Suprapubic skin (tissue), 4 donors: ENCODE measurements around the gene GAP43. TPM values are rescaled to one million over a fixed set of nuclear protein-coding genes. Genes with fewer than 3 reads are reported as not detected.

Source experiments
- DNase-seq, 2 donors: peaks; one replicate each; pipeline ENCODE4 v3.0.0-alpha.2; 2019; ENCODE audit warnings: low spot score in 2 of 2
- H3K27ac ChIP-seq: fragments of 200-600 bp; sonication (generic); one replicate; pipeline ENCODE4 v1.5.1; 2019
- H3K27me3 ChIP-seq: fragments of 200-600 bp; sonication (generic); one replicate; pipeline ENCODE4 v1.5.1; 2019
- H3K36me3 ChIP-seq: fragments of 200-600 bp; sonication (generic); one replicate; pipeline ENCODE4 v1.5.1; 2019
- H3K4me1 ChIP-seq: fragments of 200-600 bp; sonication (generic); one replicate; pipeline ENCODE4 v1.5.1; 2019
- H3K4me3 ChIP-seq: fragments of 200-600 bp; sonication (generic); one replicate; pipeline ENCODE4 v1.5.1; 2019; ENCODE audit warnings: mild to moderate bottlenecking
- H3K9me3 ChIP-seq: fragments of 200-600 bp; sonication (generic); one replicate; pipeline ENCODE4 v1.5.1; 2019
- CTCF ChIP-seq, 2 donors: fragments of 200-600 bp in 1 of 2; fragments of 450-650 bp in 1 of 2; sonication (generic) in 1 of 2; IDR thresholded peaks; one replicate each; pipeline ENCODE4 v1.5.1; 2016 to 2019; ENCODE audit warnings: antibody characterized with exemption in 2 of 2, mild to moderate bottlenecking in 1 of 2, moderate library complexity in 1 of 2
- EP300 ChIP-seq: sonication (generic); formaldehyde crosslinking; IDR thresholded peaks from one replicate; pipeline ENCODE4 v1.6.1; 2017; ENCODE audit warnings: antibody characterized with exemption
- POLR2A ChIP-seq, 2 donors: fragments of 450-650 bp; IDR thresholded peaks; one replicate each; pipeline ENCODE4 v1.6.1; 2017; ENCODE audit warnings: antibody characterized with exemption in 2 of 2, mild to moderate bottlenecking in 2 of 2, moderate library complexity in 2 of 2
- POLR2AphosphoS5 ChIP-seq, 3 donors: sonication (generic); formaldehyde crosslinking; IDR thresholded peaks; one replicate each; pipeline ENCODE4 v1.6.1; 2017; ENCODE audit warnings: antibody characterized with exemption in 3 of 3
- WGBS: methylation state at CpG from one replicate; pipeline ENCODE4 v1.1.5; 2018; 5-methylcytosine and 5-hydroxymethylcytosine counted together
- total RNA-seq, 4 donors: library from RNA; depleted of rRNA; stranded (reverse); fragments of >200 nt; gene quantifications; one replicate each; pipeline ENCODE4 v1.1.0, GENCODE V29; 2016

Gene GAP43
- total RNA-seq, 4 donors from 2014 or later = not detected

- Histone ChIP-seq H3K27me3 (no peaks in the 10 kb centered on the region), H3K36me3 (no peaks in the 10 kb centered on the region), H3K4me3 (no peak overlapping the region), H3K27ac (no peak overlapping the region), H3K9me3 (no peaks in the 10 kb centered on the region), H3K4me1 (no peaks in the 10 kb centered on the region)
- no peak for DNase-seq
- 35% methylated on average over 2 of the region's 2 CpGs for WGBS
- TF ChIP-seq POLR2A (IDR thresholded peaks at IDR 0.05) = no peak
Measured at GRCh38 chr3:115680803-115681345, 57.6 kb downstream of the GAP43 start.

GRCh38 chr3:115681736-115682135 lies 58.4 kb downstream of the GAP43 start:
- Histone ChIP-seq H3K27ac (no peak overlapping the region), H3K4me1 (no peaks in the 10 kb centered on the region), H3K36me3 (no peaks in the 10 kb centered on the region), H3K4me3 (no peak overlapping the region), H3K9me3 (no peaks in the 10 kb centered on the region), H3K27me3 (no peaks in the 10 kb centered on the region)
- TF ChIP-seq POLR2A (IDR thresholded peaks at IDR 0.05) = no peak
- no peak for TF ChIP-seq EP300
- no peak for TF ChIP-seq CTCF (IDR thresholded peaks at IDR 0.05)
- no peak for TF ChIP-seq POLR2AphosphoS5 (IDR thresholded peaks at IDR 0.05)
- DNase-seq = no peak

- Histone ChIP-seq H3K27ac (no peak overlapping the region), H3K4me3 (no peak overlapping the region), H3K27me3 (no peaks in the 10 kb centered on the region), H3K9me3 (no peaks in the 10 kb centered on the region), H3K36me3 (no peaks in the 10 kb centered on the region), H3K4me1 (no peaks in the 10 kb centered on the region)
- TF ChIP-seq POLR2A (IDR thresholded peaks at IDR 0.05) (no peak), EP300 (no peak), CTCF (IDR thresholded peaks at IDR 0.05) (no peak), POLR2AphosphoS5 (IDR thresholded peaks at IDR 0.05) (no peak)
- no peak for DNase-seq
- 83% methylated on average over 1 of the region's 1 CpG for WGBS
Measured at GRCh38 chr3:115683305-115683704, 60.0 kb downstream of the GAP43 start.

- Histone ChIP-seq H3K27ac (no peak overlapping the region), H3K4me1 (no peaks in the 10 kb centered on the region), H3K4me3 (no peak overlapping the region), H3K36me3 (no peaks in the 10 kb centered on the region), H3K27me3 (no peaks in the 10 kb centered on the region), H3K9me3 (no peaks in the 10 kb centered on the region)
- no peak for DNase-seq
- TF ChIP-seq CTCF (IDR thresholded peaks at IDR 0.05) = no peak
- TF ChIP-seq POLR2A (IDR thresholded peaks at IDR 0.05) = no peak
- 88% methylated on average over 3 of the region's 3 CpGs for WGBS
Measured at GRCh38 chr3:115683773-115684172, 60.5 kb downstream of the GAP43 start.

GRCh38 chr3:115685097-115685496 lies 61.8 kb downstream of the GAP43 start:
- H3K4me3 ChIP-seq = no peak overlapping the region
- TF ChIP-seq EP300 (no peak), POLR2A (IDR thresholded peaks at IDR 0.05) (no peak), CTCF (IDR thresholded peaks at IDR 0.05) (no peak), POLR2AphosphoS5 (IDR thresholded peaks at IDR 0.05) (no peak)
- no peaks in the 10 kb centered on the region for H3K4me1 ChIP-seq
- no peaks in the 10 kb centered on the region for H3K27me3 ChIP-seq
- H3K36me3 ChIP-seq = no peaks in the 10 kb centered on the region
- no peaks in the 10 kb centered on the region for H3K9me3 ChIP-seq
- no peak for DNase-seq
- no peak overlapping the region for H3K27ac ChIP-seq

GRCh38 chr3:115687721-115688120 lies 64.4 kb downstream of the GAP43 start:
- Histone ChIP-seq H3K27ac (no peak overlapping the region), H3K9me3 (no peaks in the 10 kb centered on the region), H3K27me3 (no peaks in the 10 kb centered on the region), H3K4me3 (no peak overlapping the region), H3K4me1 (no peaks in the 10 kb centered on the region), H3K36me3 (no peaks in the 10 kb centered on the region)
- TF ChIP-seq POLR2AphosphoS5 (IDR thresholded peaks at IDR 0.05) = no peak
- no peak for TF ChIP-seq POLR2A (IDR thresholded peaks at IDR 0.05)
- TF ChIP-seq EP300 = no peak
- TF ChIP-seq CTCF (IDR thresholded peaks at IDR 0.05) = no peak
- 91% methylated on average over 6 of the region's 6 CpGs for WGBS
- DNase-seq = no peak
